ENCODE results near the gene PANK1.

GRCh38 chr10:89685936-89686335 is 40.9 kb upstream of the PANK1 start:
- TF ChIP-seq CTCF (IDR thresholded peaks at IDR 0.05; ENCODE audit: extremely low read depth in 1 of 2, insufficient read depth in 1 of 2, low read depth in 1 of 2, low read length in 2 of 2) = no peak
- TF ChIP-seq MAX (IDR thresholded peaks at IDR 0.05; ENCODE audit: insufficient read depth, insufficient read length) = no peak
- TF ChIP-seq EZH2 (IDR thresholded peaks at IDR 0.05; ENCODE audit: borderline replicate concordance, low read depth, low read length, severe bottlenecking) = no peak
- TF ChIP-seq POLR2AphosphoS5 (IDR thresholded peaks at IDR 0.05; ENCODE audit: insufficient read depth, low read depth, low read length) = no peak
- TF ChIP-seq POLR2A (IDR thresholded peaks at IDR 0.05; ENCODE audit: low read depth, low read length) = no peak
- TF ChIP-seq GATA2 (IDR thresholded peaks at IDR 0.05; ENCODE audit: insufficient read depth, insufficient read length, low read depth, low read length) = no peak

All from endothelial cell of umbilical vein (primary cell).